ENCODE data around the gene PDE4D.

The PDE4D gene

DNA sequence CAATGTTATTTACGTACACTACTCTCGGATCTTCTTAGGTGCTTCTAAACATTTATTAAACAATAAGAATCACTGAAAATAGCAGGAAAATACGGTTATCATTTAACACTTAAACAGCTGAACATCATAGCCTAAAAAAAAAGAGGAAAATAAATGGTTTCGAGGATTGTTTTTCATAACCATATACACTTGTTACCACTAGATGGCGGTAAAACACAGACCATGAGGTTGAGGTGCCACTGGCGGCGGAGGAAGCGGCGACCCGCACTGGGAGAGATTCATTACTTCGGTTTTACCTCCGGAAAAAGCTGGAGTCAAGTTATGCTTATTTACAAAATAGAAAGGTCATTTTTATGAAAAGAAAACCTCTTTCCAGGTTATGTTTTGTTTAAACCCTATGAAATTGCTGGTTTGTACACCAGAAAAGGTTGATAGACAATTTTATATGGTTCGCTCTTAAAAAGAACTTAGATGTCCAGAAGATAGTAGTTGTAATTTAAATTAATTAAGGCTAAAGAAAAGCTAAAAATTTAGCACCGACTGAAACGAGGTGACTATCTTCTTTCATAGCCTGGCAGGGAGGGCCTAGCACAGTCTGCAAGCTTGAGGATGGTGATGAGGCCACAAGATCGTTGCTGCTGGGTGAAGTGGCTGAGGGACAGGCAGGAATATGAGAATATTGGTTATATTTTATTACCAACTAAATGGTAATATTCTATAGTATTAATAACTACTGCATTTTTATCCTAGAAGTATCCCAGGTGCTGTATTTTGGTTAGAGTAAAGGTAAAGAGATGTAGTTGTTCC lies 704.9 kb downstream of the PDE4D start:
- peak; percentile 73 for DNase-seq

DNA sequence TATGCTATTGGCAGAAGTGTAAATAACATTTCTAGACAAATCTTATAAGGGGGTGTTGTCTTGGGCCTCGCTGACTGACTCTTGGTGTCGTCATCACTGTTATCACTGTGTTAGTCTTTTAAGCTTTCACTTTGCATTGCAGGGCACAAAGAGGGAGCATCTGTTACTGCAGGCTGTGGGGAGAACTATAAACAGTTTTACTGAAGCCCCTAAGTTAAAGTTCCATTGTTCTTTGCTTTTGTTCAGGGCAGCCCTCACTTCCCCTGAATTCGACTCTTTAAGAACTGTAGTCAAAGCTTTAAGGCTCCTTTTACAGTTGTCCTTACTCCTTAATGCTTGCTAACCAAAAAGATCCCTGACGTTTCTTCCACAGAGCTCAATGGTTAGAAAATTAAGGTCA lies 705.7 kb downstream of the PDE4D start:
- no peak for DNase-seq

DNA sequence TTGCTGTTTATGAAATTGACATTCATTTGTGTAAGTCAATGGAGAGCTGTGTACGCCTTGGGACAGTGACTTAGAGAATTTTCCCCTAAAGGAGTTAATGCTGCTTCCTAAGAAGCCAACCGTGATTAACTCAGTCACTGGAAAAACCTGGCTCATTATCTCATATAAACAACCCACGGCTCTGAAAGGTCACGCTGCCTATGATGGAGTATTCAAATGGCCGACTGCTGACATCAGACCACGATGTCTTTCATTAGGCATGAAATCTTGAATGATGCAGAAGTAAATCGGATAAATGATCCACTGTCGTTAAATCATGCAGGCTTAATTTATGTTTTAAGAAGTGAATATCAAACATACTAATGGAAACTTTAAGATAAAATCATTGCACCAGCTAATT lies 706.9 kb downstream of the PDE4D start:
- DNase-seq = no peak

DNA sequence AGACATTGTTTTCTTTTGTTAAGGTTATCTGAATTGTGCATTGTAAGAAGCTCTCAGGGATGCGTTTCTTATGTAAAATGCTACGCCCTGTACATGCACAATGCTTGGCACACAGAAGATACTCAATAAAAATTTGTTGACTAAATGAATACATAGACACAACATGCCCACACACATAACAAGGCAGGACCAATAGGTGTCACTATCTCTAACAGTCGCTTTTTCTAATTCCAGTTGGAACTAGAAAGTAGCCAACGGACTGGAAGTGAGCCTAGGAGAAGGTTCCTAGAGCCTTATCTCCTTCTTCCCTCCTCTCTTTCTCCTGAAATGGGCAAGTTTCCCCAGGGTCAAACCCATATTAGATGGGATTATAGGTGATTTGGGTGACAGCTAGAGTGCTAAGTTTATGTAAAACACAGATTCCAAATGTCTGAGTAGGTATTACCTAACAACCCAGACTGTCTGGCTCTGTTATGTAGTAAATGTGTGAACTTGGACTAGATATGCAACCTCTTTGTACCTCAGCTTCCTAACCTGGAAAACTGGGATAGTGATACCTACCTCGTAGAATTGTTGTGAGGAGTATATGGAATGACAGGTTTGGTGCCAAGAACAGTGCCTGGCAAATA lies 707.7 kb downstream of the PDE4D start:
- DNase-seq = no peak

DNA sequence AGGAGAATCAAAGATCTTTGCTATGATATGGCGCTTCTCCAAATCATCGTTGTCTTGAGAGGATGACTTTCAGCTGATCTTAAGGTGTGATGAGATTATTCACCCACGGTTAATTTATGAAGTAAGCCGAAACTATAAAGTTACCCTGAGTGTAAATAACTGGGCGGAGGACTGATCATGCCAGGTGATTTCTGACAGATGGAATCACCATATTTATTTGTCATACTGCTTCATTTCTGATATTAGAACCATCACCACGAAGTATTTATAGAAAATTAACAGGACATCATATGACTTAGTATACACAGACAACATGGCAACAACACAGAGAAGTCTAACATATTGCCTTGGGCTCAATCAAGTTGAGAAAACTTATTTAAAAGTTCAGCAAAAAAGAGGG lies 708.8 kb downstream of the PDE4D start:
- no peak for DNase-seq

DNA sequence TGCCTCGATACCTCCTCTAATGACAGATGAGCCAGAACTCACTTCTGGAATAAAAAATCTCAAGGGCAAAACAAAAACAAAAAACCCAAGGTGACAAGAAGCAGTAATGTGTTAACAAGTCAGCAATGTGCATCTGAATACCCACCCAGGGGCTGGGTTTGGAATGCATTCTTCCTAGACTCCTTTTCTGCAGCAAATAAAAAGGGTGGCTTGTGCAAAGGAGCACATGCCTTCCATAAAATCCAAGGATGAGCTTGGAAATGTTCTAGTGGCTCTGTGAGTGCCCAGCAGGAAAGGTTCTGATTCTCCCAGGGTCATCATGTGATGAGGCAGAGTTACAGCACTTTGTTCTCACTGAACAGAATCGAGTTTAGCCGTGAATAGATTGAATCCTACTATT lies 710.8 kb downstream of the PDE4D start:
- no peak for DNase-seq

DNA sequence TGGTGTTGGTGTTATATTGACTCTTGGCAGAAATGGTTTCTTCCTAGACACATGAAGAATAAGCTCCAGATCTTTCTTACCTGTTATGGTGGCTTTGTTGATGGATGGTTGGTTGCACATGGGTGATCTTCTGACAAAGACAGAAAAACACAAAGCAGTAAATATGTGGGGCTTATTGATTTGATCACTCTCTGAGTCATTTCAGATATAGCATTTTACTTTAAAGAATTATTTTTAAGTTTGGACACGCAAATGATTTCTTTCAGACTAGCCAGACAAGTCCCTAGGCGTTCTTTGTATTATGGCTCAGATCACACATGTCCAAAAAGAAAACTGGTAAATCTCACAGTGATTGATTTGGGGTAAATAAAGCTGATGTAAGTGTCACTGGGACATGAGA lies 713.0 kb downstream of the PDE4D start:
- DNase-seq = no peak

DNA sequence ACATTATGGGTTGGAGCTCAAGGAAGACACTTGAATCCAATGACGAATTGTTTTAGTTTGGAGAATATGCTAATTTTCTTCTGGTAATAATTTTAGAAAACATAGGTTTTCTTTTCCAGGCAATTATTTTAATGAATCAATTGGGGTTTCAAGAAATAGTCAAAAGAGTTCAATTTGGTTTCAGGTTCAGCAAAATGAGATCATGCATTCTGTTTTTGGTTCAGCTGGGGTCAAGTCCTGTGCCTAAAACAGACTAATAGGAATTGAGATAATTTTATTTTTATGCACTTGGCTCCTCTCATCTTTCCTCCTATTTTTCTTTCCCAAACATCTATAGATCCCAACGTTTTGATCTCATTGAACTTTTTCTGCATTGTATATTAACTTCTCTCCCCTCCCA lies 713.8 kb downstream of the PDE4D start:
- no peak for DNase-seq

DNA sequence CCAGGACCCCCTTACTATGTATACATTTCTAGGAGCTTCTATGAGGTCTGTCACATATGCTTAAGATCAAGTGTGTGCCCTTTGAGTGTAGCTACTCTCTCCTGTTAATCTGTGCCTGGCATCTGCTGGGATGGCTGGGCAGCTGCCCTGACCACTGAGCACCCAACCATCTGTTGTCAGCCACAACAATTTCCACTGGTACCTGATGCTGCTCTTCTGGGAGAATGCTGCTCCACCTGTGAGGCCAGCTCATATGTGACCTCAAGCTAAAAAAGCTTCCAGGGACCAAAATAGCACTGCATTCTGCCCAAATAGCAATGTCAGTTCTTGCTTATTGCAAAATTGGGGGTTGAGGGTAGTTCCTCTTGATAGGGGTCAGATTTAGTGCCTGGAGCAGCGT lies 715.0 kb downstream of the PDE4D start:
- no peak for DNase-seq

DNA sequence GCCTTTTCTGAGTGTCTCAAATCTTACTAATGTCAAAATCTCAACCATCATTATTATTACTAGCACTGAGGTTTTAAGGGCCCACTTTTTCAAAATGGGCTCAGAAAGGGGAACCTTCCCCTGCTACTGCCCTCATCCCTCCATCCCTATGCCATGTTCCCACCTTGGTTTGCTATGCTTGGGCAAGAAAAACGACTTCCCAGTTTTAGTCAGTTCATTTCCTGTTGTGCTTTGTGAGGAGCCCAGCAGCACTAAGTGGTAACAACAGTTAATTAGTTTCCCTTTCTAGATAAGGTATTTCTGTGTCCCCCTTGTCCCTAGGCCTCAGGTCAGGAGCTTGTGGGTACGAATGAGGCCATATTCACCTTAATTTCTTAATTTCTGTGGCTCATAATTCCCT lies 715.5 kb downstream of the PDE4D start:
- no peak for DNase-seq

DNA sequence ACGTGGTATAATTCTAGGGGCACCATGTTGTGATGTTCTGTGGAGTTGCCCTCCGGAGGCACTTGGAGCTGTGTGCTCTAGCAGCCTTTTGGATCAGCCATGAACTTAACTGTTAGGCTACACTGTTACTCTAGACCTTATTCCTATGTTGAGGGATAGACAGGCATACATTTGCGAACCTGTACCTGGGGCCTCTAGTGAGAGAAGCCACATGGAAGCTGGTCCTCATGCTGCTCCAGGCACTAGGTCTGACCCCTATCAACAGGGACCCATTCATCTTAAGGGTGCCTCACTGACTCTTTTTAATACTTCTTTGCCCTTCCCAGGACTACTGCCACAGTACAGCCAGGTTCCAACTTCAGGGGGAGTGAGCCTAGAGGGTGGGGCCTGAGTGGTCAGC lies 715.9 kb downstream of the PDE4D start:
- no peak for DNase-seq

DNA sequence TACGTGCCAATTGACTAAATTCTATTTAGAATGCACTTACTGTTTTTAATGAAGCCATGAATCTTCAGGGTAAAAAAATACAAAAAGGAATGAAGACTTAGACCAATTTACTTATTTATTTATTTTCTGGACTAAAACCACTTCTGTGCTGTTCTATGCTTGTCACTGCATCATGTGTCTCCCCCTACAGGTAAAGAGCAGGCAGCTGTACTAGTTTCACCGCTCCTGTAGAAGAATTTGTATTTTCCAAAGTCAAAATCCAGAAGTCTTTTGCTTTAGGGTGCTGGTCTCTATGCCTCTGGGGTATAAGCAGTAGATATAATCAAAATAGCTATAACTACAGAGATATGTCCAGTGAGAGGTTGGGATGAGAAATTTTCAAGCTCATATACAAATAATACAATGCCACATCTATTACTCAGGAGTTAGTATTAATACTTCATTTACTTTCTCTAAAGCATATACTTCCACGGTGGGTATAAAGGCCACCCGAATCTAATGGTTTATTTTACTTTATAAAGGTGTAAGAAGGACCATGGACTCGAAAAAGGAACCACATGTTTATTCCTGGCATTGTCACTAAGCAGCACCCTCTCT lies 719.2 kb downstream of the PDE4D start:
- peak; percentile 26 for DNase-seq

DNA sequence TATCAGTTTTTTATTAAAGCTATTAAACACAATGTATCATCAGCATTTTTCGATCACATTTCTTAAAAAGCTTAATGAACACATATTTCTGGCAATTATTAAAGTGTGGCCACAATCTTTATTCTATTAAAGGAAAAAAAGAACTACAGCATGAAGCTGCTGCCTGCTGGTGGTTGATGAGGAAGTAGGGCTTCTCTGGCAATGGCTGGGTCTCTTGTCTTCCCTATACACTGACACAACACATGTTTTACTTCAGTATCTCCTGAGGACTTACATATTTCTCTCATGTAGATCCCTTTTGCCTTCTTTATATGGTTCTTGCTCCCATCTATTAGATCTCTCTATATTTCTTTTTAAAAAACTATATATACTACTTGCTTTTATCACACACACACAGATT lies 719.9 kb downstream of the PDE4D start:
- DNase-seq = no peak

DNA sequence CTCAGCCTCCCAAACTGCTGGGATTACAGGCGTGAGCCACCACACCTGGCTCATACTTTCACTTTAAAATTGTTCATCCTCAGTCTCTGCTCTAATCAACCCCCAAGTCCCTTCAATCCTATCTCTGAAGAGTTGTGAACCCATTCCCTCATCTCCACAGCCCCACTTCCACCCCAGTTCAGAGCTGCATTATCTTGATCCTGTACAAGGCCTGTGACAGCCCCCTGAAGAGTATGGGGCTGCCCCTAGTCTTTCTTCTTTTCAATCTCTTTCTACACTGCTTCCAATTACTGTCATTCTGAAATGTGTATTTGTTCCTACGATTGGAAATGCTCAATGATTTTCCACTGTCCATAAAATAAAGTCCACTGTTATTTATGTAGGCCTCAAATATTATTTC lies 722.4 kb downstream of the PDE4D start:
- DNase-seq = no peak

DNA sequence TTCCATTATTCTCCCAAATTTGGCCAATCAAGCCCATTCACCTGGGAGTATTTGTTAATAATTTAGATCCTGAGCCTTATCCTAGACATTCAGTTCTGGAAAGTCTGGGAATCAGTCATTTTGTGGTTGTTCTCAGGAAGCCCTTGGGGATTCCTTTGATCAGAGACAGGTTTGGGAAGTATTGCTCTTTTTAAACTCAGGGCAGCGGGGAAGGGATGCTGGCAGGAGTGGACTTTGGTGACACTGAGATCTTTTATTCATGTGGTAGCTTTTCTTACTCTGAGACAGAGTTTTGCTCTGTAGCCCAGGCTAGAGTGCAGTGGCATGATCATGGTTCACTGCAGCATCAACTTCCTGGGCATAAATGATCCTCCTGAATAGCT lies 723.8 kb downstream of the PDE4D start:
- DNase-seq = no peak

DNA sequence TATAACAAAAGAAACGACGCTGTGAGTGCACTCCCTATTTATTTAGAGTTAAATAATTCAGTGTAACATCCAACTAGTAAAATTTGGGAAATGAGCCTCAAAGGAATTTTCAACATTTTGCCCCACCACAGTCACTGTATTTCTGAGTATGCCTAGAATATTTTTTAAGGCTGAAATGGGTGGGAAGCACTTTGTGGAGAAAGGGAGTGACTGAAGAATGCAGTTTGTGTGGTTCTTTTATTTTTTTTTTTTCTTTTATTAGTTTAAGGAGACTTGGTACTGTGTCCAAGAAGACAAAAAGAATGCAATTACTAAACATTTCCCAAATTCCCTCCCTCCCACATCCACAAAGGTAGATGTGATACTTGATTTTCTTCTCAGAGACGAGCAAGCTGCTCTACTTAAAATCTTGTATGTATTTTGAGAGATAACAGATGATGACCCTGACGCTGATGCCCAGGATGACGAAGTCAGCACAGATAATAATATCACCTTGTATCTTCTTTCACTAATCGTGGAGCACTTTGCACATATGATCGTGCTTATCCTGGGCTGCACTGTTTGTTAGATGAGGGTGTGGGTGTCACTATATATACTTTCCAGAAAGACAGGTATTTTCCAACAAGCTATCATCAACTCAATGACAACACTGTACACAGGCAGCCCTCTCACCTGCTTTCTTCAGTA lies 724.3 kb downstream of the PDE4D start:
- DNase-seq = no peak

DNA sequence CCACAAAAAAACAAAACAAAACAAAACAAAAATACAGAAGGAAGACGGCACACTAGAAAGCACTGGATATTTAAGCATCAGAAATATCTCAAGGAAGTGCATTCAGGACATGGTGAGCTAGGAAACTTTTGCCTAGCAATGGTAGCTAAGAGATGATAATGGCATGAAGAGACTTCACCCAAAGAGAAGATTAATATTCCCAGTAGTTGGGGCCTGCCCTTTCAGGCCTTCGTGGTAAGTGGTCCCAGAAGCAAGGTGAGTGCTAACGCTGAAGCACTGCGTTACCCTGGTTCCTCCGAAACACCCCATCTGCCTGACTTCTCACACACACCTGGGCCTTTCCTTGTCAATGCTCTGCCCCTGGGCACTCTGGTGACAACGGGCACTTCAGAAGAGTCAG lies 725.5 kb downstream of the PDE4D start:
- DNase-seq = no peak

DNA sequence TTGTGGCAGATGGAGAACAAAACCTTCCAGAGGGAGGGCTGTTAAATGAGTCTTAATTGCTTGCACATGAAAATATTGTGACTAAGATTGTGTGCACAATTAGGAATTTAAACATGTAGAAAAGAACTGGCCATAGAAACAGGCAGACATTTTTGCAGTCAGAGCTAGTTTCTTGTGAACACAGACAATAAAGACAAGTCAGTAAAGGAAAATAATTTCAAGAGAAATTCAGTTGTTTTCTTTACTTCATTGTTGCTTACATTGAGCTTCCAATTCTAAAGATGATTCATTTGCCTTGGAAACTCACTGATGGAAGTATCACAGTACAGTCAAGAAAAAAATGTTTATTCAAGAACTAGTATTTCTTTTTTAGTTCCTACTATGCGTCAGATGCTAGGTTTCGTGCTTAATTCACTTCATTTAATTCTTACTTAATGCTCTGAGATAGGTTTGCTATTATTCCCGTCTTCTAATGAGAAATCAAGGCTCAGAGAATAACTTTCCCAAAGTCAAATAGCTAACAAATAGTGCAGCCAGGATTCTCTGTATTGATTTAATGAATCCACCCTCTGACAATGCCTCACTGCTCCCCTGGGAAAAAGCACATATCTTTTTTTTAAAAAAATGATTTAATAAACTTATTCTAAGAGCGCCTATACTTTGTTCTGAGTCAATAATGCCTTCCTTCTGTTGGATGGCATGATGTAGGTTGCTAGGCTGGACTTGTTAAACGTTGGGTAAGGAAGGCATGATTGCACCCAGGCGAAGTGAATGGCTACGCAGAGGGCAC lies 729.3 kb downstream of the PDE4D start:
- DNase-seq = no peak

DNA sequence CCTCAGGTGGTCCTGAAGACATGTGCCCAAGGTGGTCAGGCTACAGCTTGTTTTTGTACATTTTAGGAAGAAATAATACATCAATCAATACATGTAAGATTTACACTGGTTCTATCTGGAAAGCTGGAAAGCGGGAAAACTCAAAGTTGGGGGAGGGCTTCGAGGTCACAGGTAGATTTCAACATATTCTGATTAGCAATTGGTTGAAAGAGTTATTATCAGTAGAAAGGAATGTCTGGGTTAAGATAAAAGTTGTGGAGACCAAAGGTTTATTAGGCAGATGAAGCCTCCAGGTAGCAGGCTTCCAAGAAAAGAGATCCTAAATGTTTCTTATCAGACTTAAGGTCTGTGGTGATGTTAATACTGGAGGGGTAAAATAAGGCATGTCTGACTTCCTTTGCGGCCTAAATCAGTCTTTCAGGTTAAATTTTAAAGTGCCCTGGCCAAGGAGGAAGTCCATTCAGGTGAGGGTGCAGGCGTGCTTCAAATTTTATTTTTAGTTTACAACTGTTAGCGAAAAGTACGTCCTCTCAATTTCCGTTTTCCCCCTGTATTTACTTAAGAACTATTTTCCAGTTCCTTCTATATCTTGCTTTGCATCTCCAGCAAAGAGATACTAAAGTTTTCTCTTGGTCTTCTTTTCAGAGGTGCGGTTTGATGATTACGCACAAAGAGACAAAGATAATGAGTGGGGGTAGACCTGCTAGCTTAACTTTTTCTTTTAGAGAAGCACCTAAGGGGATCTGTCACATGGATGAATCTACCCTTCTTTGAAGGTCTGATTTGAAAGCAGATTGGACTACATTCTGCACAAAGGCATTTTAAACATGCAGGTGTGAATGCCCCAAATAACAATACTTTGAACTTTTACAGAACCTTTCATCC lies 732.1 kb downstream of the PDE4D start:
- no peak for DNase-seq

DNA sequence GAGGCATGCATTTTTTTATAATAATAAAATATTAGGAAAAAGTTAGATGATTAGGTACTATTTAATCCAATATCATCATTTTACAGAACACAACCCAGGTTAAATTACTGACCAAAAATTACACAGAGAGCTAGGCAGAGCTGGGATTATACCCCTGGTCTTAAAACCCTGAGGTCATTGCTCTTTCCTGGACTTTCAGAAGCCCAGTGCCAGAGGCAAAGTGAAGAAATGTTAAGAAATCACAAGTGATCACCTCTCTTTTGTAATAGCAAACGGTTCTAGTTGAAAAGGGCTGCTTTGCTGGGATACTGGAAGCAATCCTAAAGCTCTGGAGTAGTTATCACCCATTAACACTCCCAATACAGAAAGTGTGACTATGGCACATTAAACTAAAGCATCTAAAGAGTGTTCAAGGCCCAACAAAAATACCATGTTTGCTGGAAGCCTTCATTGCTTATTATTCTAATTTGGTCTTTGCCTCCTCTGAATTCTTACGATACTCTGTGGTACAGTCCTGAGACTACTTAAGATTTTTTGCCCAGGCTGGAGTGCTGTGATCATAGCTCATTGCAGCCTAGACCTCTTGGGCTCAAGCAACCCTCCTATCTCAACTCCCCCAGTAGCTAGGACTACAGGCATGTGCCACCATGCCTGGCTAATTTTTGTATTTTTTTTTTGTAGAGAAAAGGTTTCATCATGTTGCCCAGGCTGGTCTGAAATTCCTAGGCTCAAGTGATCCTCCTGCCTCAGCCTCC lies 734.7 kb downstream of the PDE4D start:
- no peak for DNase-seq

DNA sequence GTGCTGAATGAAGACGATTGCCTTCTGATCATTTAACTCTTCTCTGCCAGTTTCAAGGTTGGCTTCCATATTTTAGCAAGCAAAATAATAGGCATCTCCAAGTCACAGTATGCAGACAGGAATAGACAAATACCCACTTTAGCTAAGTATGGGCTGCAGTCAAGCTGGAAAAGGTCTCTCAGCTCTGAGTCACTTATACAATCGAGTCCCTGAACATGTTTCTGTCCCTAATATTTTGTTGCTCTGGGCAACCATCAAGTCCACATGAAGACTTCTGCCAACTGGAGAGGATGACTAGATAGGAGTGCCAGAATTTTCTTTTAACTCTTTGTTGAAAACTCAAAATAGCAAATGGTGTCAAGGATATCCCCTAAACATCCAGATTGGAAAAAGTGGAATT lies 735.4 kb downstream of the PDE4D start:
- no peak for DNase-seq

Measured in activated CD4-positive, alpha-beta T cell treated with anti-CD3 and anti-CD28 coated beads for 48 hours (primary cell).